Brain microvascular endothelial cell (primary cell): Measurements from ENCODE around the gene TWIST2.

Experiments
- DNase-seq: peaks from one replicate; pipeline ENCODE4 v3.0.0-alpha.2; 2020
- H3K27ac ChIP-seq: fragments of 250-450 bp; sonication (Bioruptor Pico); 2 replicates; pipeline ENCODE4 v1.5.1; 2020; ENCODE audit warnings: mild to moderate bottlenecking, moderate library complexity
- H3K27me3 ChIP-seq: fragments of 250-450 bp; sonication (Bioruptor Pico); replicated peaks from 2 replicates; pipeline ENCODE4 v1.5.1; 2020; ENCODE audit warnings: mild to moderate bottlenecking
- H3K36me3 ChIP-seq: fragments of 250-450 bp; sonication (Bioruptor Pico); replicated peaks from 2 replicates; pipeline ENCODE4 v1.5.1; 2020; ENCODE audit warnings: mild to moderate bottlenecking
- H3K4me3 ChIP-seq: 2 replicates; pipeline ENCODE4 v1.5.1; 2011; ENCODE audit warnings: low read depth, mild to moderate bottlenecking, control low read depth, low read length, moderate library complexity
- CTCF ChIP-seq: IDR thresholded peaks from 2 replicates; pipeline ENCODE4 v1.5.1; 2011; ENCODE audit warnings: low read depth, mild to moderate bottlenecking, moderate library complexity, low read length, control low read depth, inconsistent platforms; ENCODE audit errors: missing control alignments
- in situ Hi-C: cut with HindIII; loops from 2 replicates; pipeline ENCODE4 v1.10.0; 2017; ENCODE audit warnings: low sequenced_read_pairs, low pct_ligation_motif_present

The TWIST2 gene

DNA sequence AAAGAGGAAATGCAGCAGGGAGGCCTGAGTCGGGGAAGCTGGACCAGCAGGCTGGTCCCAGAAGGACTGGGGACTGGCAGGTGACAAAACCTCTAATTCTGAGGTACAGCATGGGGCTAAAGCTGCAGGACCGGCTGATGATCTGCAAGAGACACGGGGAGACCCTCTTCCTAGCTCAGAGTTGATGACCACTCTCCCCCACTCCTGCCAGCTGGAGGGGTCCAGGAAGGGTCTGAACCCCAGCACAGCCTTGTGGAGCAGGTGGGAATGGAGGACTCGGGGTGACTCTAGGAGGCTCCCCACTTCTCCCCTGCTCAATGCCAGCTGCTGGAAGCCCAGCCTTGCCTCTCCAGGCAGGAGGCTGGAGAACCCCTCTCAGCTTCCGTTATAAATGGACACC, 67.7 kb downstream of the TWIST2 start:
- no peak overlapping the region for H3K4me3 ChIP-seq
- no peak overlapping the region for H3K27ac ChIP-seq
- H3K27me3 ChIP-seq = no peaks in the 10 kb centered on the region
- no peaks in the 10 kb centered on the region for H3K36me3 ChIP-seq
- TF ChIP-seq CTCF = no peak
- DNase-seq = no peak
- in situ Hi-C loops = no loop called here

GRCh38 chr2:238916176-238916874, 68.4 kb downstream of the TWIST2 start:
- TF ChIP-seq CTCF = no peak
- in situ Hi-C loops = no loop called here
- no peak overlapping the region for H3K4me3 ChIP-seq
- DNase-seq = no peak
- H3K27me3 ChIP-seq = no peaks in the 10 kb centered on the region
- H3K36me3 ChIP-seq = no peaks in the 10 kb centered on the region
- no peak overlapping the region for H3K27ac ChIP-seq

DNA sequence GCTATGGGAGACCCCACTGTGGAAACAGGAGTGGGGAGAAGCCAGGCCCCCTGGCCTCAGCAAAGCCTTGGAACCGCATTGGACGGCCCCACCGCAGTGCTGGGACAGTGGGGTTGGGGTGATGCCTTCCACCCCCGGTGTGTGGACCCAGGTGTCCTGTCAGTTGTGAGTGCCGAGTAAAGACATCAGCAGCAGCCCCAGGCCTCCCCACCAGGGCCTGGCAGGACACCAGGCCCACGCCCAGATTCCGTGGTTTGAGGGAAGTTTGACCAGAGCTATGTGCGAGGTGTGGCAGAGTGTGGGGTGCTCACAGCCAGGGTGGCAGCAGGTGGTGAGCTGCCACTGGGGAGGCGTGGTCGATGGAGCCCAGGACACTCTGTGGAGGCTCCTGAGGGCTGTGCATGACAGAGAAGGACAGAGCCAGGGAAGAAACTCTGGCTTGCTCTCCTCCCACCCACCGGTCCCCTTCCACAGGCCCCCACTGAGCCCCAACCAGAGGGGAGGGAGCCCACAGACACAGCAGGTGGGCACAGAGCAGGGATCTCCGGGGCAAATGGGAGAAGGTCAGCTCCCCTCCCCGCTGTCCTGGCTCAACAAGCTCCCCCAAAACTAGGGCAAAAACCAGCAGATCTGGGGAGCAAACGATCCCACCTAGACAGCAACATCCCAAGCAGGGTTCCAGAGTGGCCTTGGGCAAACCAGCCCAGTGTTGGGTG, 69.1 kb downstream of the TWIST2 start:
- Histone ChIP-seq H3K27me3 (no peaks in the 10 kb centered on the region), H3K36me3 (no peaks in the 10 kb centered on the region), H3K4me3 (no peak overlapping the region), H3K27ac (no peak overlapping the region)
- in situ Hi-C loops = no loop called here
- TF ChIP-seq CTCF = no peak
- no peak for DNase-seq

GRCh38 chr2:238919307-238919706, 71.4 kb downstream of the TWIST2 start:
- no peak for DNase-seq
- TF ChIP-seq CTCF = no peak
- in situ Hi-C loops = no loop called here
- no peaks in the 10 kb centered on the region for H3K36me3 ChIP-seq
- no peaks in the 10 kb centered on the region for H3K27me3 ChIP-seq
- no peak overlapping the region for H3K4me3 ChIP-seq
- H3K27ac ChIP-seq = no peak overlapping the region

DNA sequence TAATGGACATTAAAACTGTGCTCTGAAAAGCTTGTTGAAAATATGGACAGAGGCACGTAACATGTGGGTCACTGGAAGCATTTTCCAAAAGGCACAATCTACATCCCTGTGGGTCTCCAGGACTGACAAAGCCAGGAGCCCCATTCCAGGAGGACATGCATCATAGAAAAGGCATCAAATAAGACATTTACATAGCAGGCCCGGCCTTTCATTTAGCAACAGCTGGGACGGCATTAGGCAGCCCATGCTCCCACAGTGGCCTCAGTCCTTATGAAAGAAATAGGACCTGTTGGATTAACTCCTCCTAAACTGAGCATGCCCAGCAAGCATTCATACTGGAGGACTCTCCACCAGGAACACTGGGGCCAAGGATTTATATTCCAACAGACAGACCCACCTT, 72.2 kb downstream of the TWIST2 start:
- DNase-seq = no peak
- H3K27ac ChIP-seq = no peak overlapping the region
- H3K4me3 ChIP-seq = no peak overlapping the region
- TF ChIP-seq CTCF = no peak
- no peaks in the 10 kb centered on the region for H3K27me3 ChIP-seq
- no peaks in the 10 kb centered on the region for H3K36me3 ChIP-seq
- in situ Hi-C loops = no loop called here
